Astrocyte of the hippocampus (primary cell): ENCODE measurements around the gene RNU5D-1.
"Not testable (repeated sequence)": the region's sequence is repeated elsewhere in the genome, so short reads cannot be mapped to it uniquely, and the experiment has no call there.

Source experiments
- DNase-seq: peaks from one replicate; pipeline ENCODE4 v3.0.0; 2011; ENCODE audit warnings: low read depth, low spot score

Gene RNU5D-1

GRCh38 chr1:44700573-44700972 is 30.4 kb downstream of the RNU5D-1 start:
- no peak for DNase-seq

- DNase-seq, result not testable (repeated sequence)
Observed at GRCh38 chr1:44699375-44699774, 31.6 kb downstream of the RNU5D-1 start.

- DNase-seq, result no peak
Observed at GRCh38 chr1:44698138-44698537, 32.8 kb downstream of the RNU5D-1 start.

GRCh38 chr1:44696789-44697345 is 34.1 kb downstream of the RNU5D-1 start:
- DNase-seq, result no peak

- no peak for DNase-seq
Observed at GRCh38 chr1:44696101-44696500, 34.9 kb downstream of the RNU5D-1 start.

- DNase-seq, result no peak
Observed at GRCh38 chr1:44695671-44696070, 35.3 kb downstream of the RNU5D-1 start.

- no peak for DNase-seq
Observed at GRCh38 chr1:44694863-44695478, 36.0 kb downstream of the RNU5D-1 start.

GRCh38 chr1:44693900-44694299 is 37.1 kb downstream of the RNU5D-1 start:
- no peak for DNase-seq

GRCh38 chr1:44693159-44693558 is 37.8 kb downstream of the RNU5D-1 start:
- no peak for DNase-seq

- no peak for DNase-seq
Observed at GRCh38 chr1:44689447-44689765, 41.6 kb downstream of the RNU5D-1 start.

GRCh38 chr1:44688760-44689446 is 42.1 kb downstream of the RNU5D-1 start:
- DNase-seq, result no peak

GRCh38 chr1:44685881-44686280 is 45.1 kb downstream of the RNU5D-1 start:
- DNase-seq, result no peak

- no peak for DNase-seq
Observed at GRCh38 chr1:44685218-44685617, 45.8 kb downstream of the RNU5D-1 start.

- no peak for DNase-seq
Observed at GRCh38 chr1:44684525-44684924, 46.4 kb downstream of the RNU5D-1 start.

- DNase-seq, result no peak
Observed at GRCh38 chr1:44682883-44683265, 48.1 kb downstream of the RNU5D-1 start.

- DNase-seq, result no peak
Observed at GRCh38 chr1:44681905-44682882, 48.8 kb downstream of the RNU5D-1 start.
